MCF 10A (cell line): Measurements from ENCODE around the gene DHTKD1. TPM values are rescaled to one million over a fixed set of nuclear protein-coding genes. Genes with fewer than 3 reads are reported as not detected.
A peak's percentile ranks its signal among the peaks of the same experiment; 100 is the strongest.

Experiments used
- BruUV-seq: library from RNA; stranded (reverse); fragments of 400-500 nt; replicated peaks from 2 replicates; lab custom pipeline; 2021; lab: Mats Ljungman, UMichigan
- CTCF ChIA-PET: fragments of 300-600 bp; sonication (Branson Sonifier 250); formaldehyde crosslinking; extraction: SDS; loops from one replicate; lab custom pipeline; 2021; ENCODE audit warnings: antibody characterized with exemption, inconsistent platforms; lab: Yijun Ruan, JAX
- POLR2A ChIA-PET: fragments of 300-600, 350-650 bp; sonication (Branson Sonifier 250); formaldehyde crosslinking; extraction: SDS; loops from one replicate; lab custom pipeline; 2020; ENCODE audit warnings: antibody characterized with exemption, inconsistent platforms; lab: Yijun Ruan, JAX
- DNase-seq: peaks from one replicate; pipeline ENCODE4 v3.0.0-alpha.2; 2018; ENCODE audit not compliant: unreplicated experiment
- H3K27ac Mint-ChIP-seq: one replicate; pipeline ENCODE4 v1.8.0; 2022; ENCODE audit warnings: mild to moderate bottlenecking, low read depth, mixed read lengths; ENCODE audit not compliant: unreplicated experiment
- H3K27me3 Mint-ChIP-seq: one replicate; pipeline ENCODE4 v1.8.0; 2022; ENCODE audit warnings: mixed read lengths; ENCODE audit not compliant: insufficient read depth, unreplicated experiment
- H3K36me3 Mint-ChIP-seq: one replicate; pipeline ENCODE4 v1.8.0; 2022; ENCODE audit warnings: mild to moderate bottlenecking, moderate library complexity, mixed read lengths; ENCODE audit not compliant: insufficient read depth, unreplicated experiment
- H3K4me1 Mint-ChIP-seq: one replicate; pipeline ENCODE4 v1.8.0; 2022; ENCODE audit warnings: mixed read lengths; ENCODE audit not compliant: insufficient read depth, unreplicated experiment
- H3K4me3 Mint-ChIP-seq: one replicate; pipeline ENCODE4 v1.8.0; 2022; ENCODE audit warnings: mild to moderate bottlenecking, moderate library complexity, mixed read lengths; ENCODE audit not compliant: unreplicated experiment
- H3K9me3 Mint-ChIP-seq: one replicate; pipeline ENCODE4 v1.8.0; 2022; ENCODE audit warnings: mixed read lengths; ENCODE audit not compliant: unreplicated experiment
- intact Hi-C: fragments of 100-400 bp; cut with micrococcal nuclease; formaldehyde crosslinking; loops from 2 replicates; pipeline ENCODE4 v1.14.1; 2022
- total RNA-seq: library from RNA; stranded (reverse); gene quantifications from 2 replicates; pipeline ENCODE4 v1.2.3, GENCODE V29; 2022
- TF ChIP-seq, protein P1 (sequence below): fragments of 200-600 bp; IDR thresholded peaks from one replicate; pipeline ENCODE4 v1.8.0; 2022; ENCODE audit warnings: antibody characterized with exemption, mild to moderate bottlenecking; ENCODE audit not compliant: unreplicated experiment

Gene DHTKD1
- total RNA-seq, 1 experiment from 2014 or later: 17.3 TPM

DNA sequence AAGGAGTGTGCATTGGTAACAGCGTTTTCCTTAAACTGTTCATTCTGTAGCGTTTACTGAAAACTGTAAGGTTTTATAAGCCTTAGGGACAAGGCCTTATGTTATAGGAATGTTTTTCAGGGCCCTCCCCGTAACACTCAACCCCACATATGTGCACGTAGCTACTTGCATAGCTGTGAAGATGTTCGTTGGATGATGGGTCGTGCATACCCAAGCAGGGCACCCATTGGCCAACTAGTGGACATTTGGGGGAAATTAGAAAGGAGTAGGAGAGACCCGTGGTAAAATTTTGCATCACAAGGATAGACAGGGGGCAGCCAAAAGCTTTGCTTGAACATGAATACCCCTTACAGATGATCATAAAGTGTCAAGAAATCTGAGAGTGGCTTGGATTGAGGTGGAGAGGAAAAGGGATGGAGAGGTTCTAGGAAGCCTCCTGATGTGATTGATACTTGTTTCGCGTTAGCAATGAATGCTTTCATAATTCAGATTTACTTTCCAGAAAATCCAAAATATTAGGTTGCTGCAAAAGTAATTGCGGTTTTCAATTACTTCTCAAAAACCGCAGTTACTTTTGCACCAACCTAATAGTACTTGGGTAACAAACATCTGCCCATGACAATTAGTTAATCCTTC lies 61.6 kb downstream of the DHTKD1 start:
- POLR2A ChIA-PET: interaction anchor here (0.7 to 3.2 kb wide), 9 partner anchors 10 to 254 kb away, joined by 3 to 29 read pairs (median 3); partner anchors contain the start of genes CDC123, NUDT5 and UPF2
- Mint-ChIP-seq H3K36me3 (peaks cover 20% of the 10 kb centered on the region), H3K4me3 (peak overlapping the region; percentile 68), H3K27me3 (no peaks in the 10 kb centered on the region), H3K9me3 (no peaks in the 10 kb centered on the region), H3K27ac (peak overlapping the region; percentile 33), H3K4me1 (peaks cover 12% of the 10 kb centered on the region)
- TSS peak; percentile 55 for BruUV-seq
- CTCF ChIA-PET: interaction anchor here (0.7 to 1.4 kb wide), 5 partner anchors 13 to 306 kb away, joined by 3 to 5 read pairs (median 3); no protein-coding TSS in a partner anchor
- DNase-seq: peak; percentile 68
- intact Hi-C loops: loop anchor here (2.0 kb wide), 1 partner anchor 88 kb away; the partner anchor contains the start of gene UPF2
- TF ChIP-seq, protein P1, sequence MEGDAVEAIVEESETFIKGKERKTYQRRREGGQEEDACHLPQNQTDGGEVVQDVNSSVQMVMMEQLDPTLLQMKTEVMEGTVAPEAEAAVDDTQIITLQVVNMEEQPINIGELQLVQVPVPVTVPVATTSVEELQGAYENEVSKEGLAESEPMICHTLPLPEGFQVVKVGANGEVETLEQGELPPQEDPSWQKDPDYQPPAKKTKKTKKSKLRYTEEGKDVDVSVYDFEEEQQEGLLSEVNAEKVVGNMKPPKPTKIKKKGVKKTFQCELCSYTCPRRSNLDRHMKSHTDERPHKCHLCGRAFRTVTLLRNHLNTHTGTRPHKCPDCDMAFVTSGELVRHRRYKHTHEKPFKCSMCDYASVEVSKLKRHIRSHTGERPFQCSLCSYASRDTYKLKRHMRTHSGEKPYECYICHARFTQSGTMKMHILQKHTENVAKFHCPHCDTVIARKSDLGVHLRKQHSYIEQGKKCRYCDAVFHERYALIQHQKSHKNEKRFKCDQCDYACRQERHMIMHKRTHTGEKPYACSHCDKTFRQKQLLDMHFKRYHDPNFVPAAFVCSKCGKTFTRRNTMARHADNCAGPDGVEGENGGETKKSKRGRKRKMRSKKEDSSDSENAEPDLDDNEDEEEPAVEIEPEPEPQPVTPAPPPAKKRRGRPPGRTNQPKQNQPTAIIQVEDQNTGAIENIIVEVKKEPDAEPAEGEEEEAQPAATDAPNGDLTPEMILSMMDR: peak; percentile 2

DNA sequence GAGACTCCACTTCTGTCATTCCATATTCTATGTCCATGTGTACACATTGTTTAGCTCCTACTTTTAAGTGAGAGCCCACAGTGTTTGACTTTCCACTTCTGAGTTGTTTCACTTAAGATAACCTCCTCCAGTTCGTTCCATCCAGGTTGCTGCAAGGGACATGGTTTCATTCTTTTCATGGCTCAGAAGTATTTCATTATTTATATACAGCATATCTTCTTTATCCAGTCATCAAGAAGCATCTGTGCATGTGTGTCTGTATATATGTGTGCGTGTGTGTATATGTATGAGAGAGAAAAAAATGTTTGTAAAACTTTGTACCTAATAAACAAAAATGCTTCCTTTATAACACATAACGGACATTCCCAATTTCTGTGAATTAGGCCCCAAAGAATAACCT lies 66.9 kb downstream of the DHTKD1 start:
- peaks cover 37% of the 10 kb centered on the region for H3K36me3 Mint-ChIP-seq
- no peaks in the 10 kb centered on the region for H3K9me3 Mint-ChIP-seq
- CTCF ChIA-PET: no interaction called here
- no peak overlapping the region for H3K4me3 Mint-ChIP-seq
- H3K4me1 Mint-ChIP-seq: peaks cover under 1% of the 10 kb centered on the region
- BruUV-seq: no TSS peak
- intact Hi-C loops: no loop called here
- TF ChIP-seq, protein P1: no peak
- no peaks in the 10 kb centered on the region for H3K27me3 Mint-ChIP-seq
- POLR2A ChIA-PET: no interaction called here
- DNase-seq: no peak
- H3K27ac Mint-ChIP-seq: no peak overlapping the region

DNA sequence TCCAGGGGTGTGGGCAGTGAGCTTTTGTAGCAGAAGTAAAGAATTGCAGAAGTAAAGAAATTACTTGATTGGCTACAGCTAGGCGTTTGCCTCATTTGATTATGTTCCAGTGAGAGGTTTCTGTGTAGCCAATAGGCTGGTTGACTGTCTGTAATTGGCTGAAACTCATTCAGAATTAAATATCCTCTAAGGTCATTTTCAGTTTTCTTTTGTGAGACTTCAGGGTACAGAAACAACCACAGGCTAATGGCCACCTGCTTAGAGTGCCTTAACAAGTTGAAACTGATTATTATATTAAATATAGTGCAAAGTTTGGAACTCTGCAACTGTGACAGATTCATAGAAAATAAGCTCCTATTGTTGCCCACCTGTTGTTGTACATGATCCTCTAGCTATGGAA lies 71.3 kb downstream of the DHTKD1 start:
- Mint-ChIP-seq H3K4me1 (no peaks in the 10 kb centered on the region), H3K27ac (no peak overlapping the region), H3K27me3 (no peaks in the 10 kb centered on the region), H3K9me3 (no peaks in the 10 kb centered on the region), H3K36me3 (peaks cover 51% of the 10 kb centered on the region), H3K4me3 (no peak overlapping the region)
- BruUV-seq: no TSS peak
- DNase-seq: no peak
- CTCF ChIA-PET: interaction anchor here (0.6 kb wide), 1 partner anchor 547 kb away, joined by 3 read pairs; no protein-coding TSS in a partner anchor
- TF ChIP-seq, protein P1: no peak
- POLR2A ChIA-PET: interaction anchor here (1.1 to 1.6 kb wide), 3 partner anchors 10 to 57 kb away, joined by 3 to 8 read pairs (median 3); no protein-coding TSS in a partner anchor
- intact Hi-C loops: no loop called here

DNA sequence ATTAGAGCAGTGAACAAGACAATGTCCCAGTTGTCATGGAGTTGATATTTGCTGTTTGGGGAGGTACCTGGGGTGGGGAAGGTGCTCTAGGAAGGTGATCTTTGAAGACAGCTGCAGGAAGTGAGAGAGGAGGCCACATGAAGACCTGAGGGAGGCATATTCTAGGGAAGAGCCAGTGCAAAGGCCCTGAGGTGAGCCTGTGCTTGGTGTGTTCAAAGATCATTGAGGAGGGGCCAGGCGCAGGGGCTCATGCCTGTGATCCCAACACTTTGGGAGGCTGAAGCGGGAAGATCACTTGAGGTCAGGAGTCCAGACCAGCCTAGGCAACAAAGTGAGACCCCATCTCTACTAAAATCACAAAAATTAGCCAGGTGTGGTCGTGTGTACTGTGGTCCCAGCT lies 75.8 kb downstream of the DHTKD1 start:
- intact Hi-C loops: no loop called here
- BruUV-seq: no TSS peak
- H3K27ac Mint-ChIP-seq: no peak overlapping the region
- CTCF ChIA-PET: interaction anchor here (0.6 to 1.6 kb wide), 2 partner anchors 14 to 316 kb away, joined by 4 to 5 read pairs; no protein-coding TSS in a partner anchor
- TF ChIP-seq, protein P1: no peak
- H3K27me3 Mint-ChIP-seq: no peaks in the 10 kb centered on the region
- H3K4me3 Mint-ChIP-seq: no peak overlapping the region
- no peak for DNase-seq
- POLR2A ChIA-PET: interaction anchor here (1.1 kb wide), 2 partner anchors 10 to 19 kb away, joined by 3 to 5 read pairs; no protein-coding TSS in a partner anchor
- H3K4me1 Mint-ChIP-seq: no peaks in the 10 kb centered on the region
- H3K36me3 Mint-ChIP-seq: peaks cover 67% of the 10 kb centered on the region
- no peaks in the 10 kb centered on the region for H3K9me3 Mint-ChIP-seq
